ENCODE data around the gene AGBL3.

AGBL3 gene

GRCh38 chr7:134986363-134987251 is at the start of gene AGBL3:
Gene AGBL3, plus strand, starts transcription at chr7:134986508. Its CDS starts 1,426 bp downstream, at chr7:134987934.
- DNase-seq (ENCODE audit: low read depth in 2 of 2): peak; percentile 75 to 77

- no peak for DNase-seq (ENCODE audit: low read depth in 2 of 2)
Observed at GRCh38 chr7:134936893-134937510, 49.3 kb upstream of the AGBL3 start.

GRCh38 chr7:134938141-134938540 is 48.2 kb upstream of the AGBL3 start:
- no peak for DNase-seq (ENCODE audit: low read depth in 2 of 2)

GRCh38 chr7:134939136-134939535 is 47.2 kb upstream of the AGBL3 start:
- no peak for DNase-seq (ENCODE audit: low read depth in 2 of 2)

GRCh38 chr7:134940729-134941128 is 45.6 kb upstream of the AGBL3 start:
- no peak for DNase-seq (ENCODE audit: low read depth in 2 of 2)

- DNase-seq (ENCODE audit: low read depth in 2 of 2): no peak
Observed at GRCh38 chr7:134941185-134941900, 45.0 kb upstream of the AGBL3 start.

GRCh38 chr7:134941952-134942351 is 44.4 kb upstream of the AGBL3 start:
- no peak for DNase-seq (ENCODE audit: low read depth in 2 of 2)

- no peak for DNase-seq (ENCODE audit: low read depth in 2 of 2)
Observed at GRCh38 chr7:134942690-134943466, 43.4 kb upstream of the AGBL3 start.

GRCh38 chr7:134943785-134944400 is 42.4 kb upstream of the AGBL3 start:
- DNase-seq (ENCODE audit: low read depth in 2 of 2): no peak

GRCh38 chr7:134945691-134946090 is 40.6 kb upstream of the AGBL3 start:
- no peak for DNase-seq (ENCODE audit: low read depth in 2 of 2)

- no peak for DNase-seq (ENCODE audit: low read depth in 2 of 2)
Observed at GRCh38 chr7:134946260-134946659, 40.0 kb upstream of the AGBL3 start.

- DNase-seq (ENCODE audit: low read depth in 2 of 2): no peak
Observed at GRCh38 chr7:134947329-134947728, 39.0 kb upstream of the AGBL3 start.

- DNase-seq (ENCODE audit: low read depth in 2 of 2): no peak
Observed at GRCh38 chr7:134947831-134948230, 38.5 kb upstream of the AGBL3 start.

GRCh38 chr7:134948246-134948645 is 38.1 kb upstream of the AGBL3 start:
- DNase-seq (ENCODE audit: low read depth in 2 of 2): no peak

- no peak for DNase-seq (ENCODE audit: low read depth in 2 of 2)
Observed at GRCh38 chr7:134948736-134949135, 37.6 kb upstream of the AGBL3 start.

- DNase-seq (ENCODE audit: low read depth in 2 of 2): no peak
Observed at GRCh38 chr7:134949171-134949570, 37.1 kb upstream of the AGBL3 start.

- no peak for DNase-seq (ENCODE audit: low read depth in 2 of 2)
Observed at GRCh38 chr7:134954197-134955082, 31.9 kb upstream of the AGBL3 start.

- no peak for DNase-seq (ENCODE audit: low read depth in 2 of 2)
Observed at GRCh38 chr7:134957005-134957404, 29.3 kb upstream of the AGBL3 start.

- no peak for DNase-seq (ENCODE audit: low read depth in 2 of 2)
Observed at GRCh38 chr7:134959810-134960209, 26.5 kb upstream of the AGBL3 start.

- no peak for DNase-seq (ENCODE audit: low read depth in 2 of 2)
Observed at GRCh38 chr7:134962270-134962780, 24.0 kb upstream of the AGBL3 start.
